Measurements from ENCODE around the gene CCNK.

- no peak for TF ChIP-seq POLR2A (IDR thresholded peaks at IDR 0.05; ENCODE audit: low read length)
- TF ChIP-seq GATA1 (IDR thresholded peaks at IDR 0.05; ENCODE audit: low read depth, low read length) = no peak
Observed at GRCh38 chr14:99467336-99468078, 13.7 kb upstream of the CCNK start.
